Panc1 (cell line): ENCODE measurements around the gene KRR1. TPM values are rescaled to one million over a fixed set of nuclear protein-coding genes. Genes with fewer than 3 reads are reported as not detected.
A peak's percentile ranks its signal among the peaks of the same experiment; 100 is the strongest.

Experiments used
- ATAC-seq: fragments of 200-7000 bp; cut with Tn5 transposase; 2 replicates; pipeline ENCODE4 v1.9.1; 2020; ENCODE audit warnings: mild to moderate bottlenecking, moderate library complexity
- BruUV-seq: library from RNA; stranded (reverse); fragments of 400-500 nt; replicated peaks from 2 replicates; lab custom pipeline; 2021; lab: Mats Ljungman, UMichigan
- CTCF ChIA-PET: fragments of 300-600 bp; sonication (Branson Sonifier 250); formaldehyde crosslinking; loops from one replicate; lab custom pipeline; 2022; ENCODE audit warnings: antibody characterized with exemption; lab: Charles Lee
- POLR2A ChIA-PET: fragments of 300-600 bp; sonication (Branson Sonifier 250); formaldehyde crosslinking; loops from one replicate; lab custom pipeline; 2022; ENCODE audit warnings: antibody characterized with exemption; lab: Charles Lee
- DNase-seq: peaks from one replicate; pipeline ENCODE4 v3.0.0-alpha.2; 2010; ENCODE audit warnings: low read depth, low spot score
- H3K27ac ChIP-seq: 2 replicates; pipeline ENCODE4 v1.5.1; 2011; ENCODE audit warnings: mild to moderate bottlenecking, low read length, inconsistent platforms
- H3K27me3 ChIP-seq: fragments of 200-500 bp; sonication (Bioruptor generic); 2 replicates; pipeline ENCODE4 v1.6.0; 2014; ENCODE audit warnings: low read length, inconsistent platforms; ENCODE audit not compliant: control insufficient read depth, insufficient read depth
- H3K36me3 ChIP-seq: fragments of 200-500 bp; sonication (Bioruptor generic); 2 replicates; pipeline ENCODE4 v1.5.1; 2014; ENCODE audit warnings: inconsistent platforms, mild to moderate bottlenecking, low read length, moderate library complexity; ENCODE audit not compliant: control insufficient read depth, insufficient read depth
- H3K4me1 ChIP-seq: 2 replicates; pipeline ENCODE4 v1.5.1; 2011; ENCODE audit warnings: inconsistent platforms, mild to moderate bottlenecking, low read length, moderate library complexity; ENCODE audit not compliant: control insufficient read depth, insufficient read depth
- H3K4me3 ChIP-seq, 2 experiments: 2 replicates each; pipeline ENCODE4 v1.5.1; 2011 to 2012; ENCODE audit warnings: low read depth in 2 of 2, low read length in 2 of 2, mild to moderate bottlenecking in 2 of 2, inconsistent platforms in 1 of 2, moderate library complexity in 1 of 2
- H3K9me3 ChIP-seq: fragments of 200-500 bp; sonication (Bioruptor generic); 2 replicates; pipeline ENCODE4 v1.5.1; 2014; ENCODE audit warnings: low read depth, mild to moderate bottlenecking, inconsistent platforms, low read length, moderate library complexity; ENCODE audit not compliant: control insufficient read depth, insufficient read depth
- CTCF ChIP-seq: fragments of 450-650 bp; IDR thresholded peaks from 2 replicates; pipeline ENCODE4 v1.5.1; 2017; ENCODE audit warnings: mild to moderate bottlenecking
- POLR2AphosphoS5 ChIP-seq: IDR thresholded peaks from 2 replicates; pipeline ENCODE4 v1.6.1; 2012; ENCODE audit warnings: mild to moderate bottlenecking, low read depth, low read length, moderate library complexity
- SIN3A ChIP-seq: IDR thresholded peaks from 2 replicates; pipeline ENCODE4 v1.6.1; 2012; ENCODE audit warnings: low read depth, mild to moderate bottlenecking, low read length, moderate library complexity, borderline replicate concordance; ENCODE audit not compliant: insufficient read depth
- TCF7L2 ChIP-seq: IDR thresholded peaks from 2 replicates; pipeline ENCODE4 v1.6.1; 2011; ENCODE audit warnings: mild to moderate bottlenecking, low read depth, low read length, inconsistent platforms
- in situ Hi-C: cut with HindIII; loops from 2 replicates; pipeline ENCODE4 v1.10.0; 2016; ENCODE audit warnings: low sequenced_read_pairs, low pct_unique_long_range_greater_than_20kb
- intact Hi-C: fragments of 100-400 bp; cut with micrococcal nuclease; formaldehyde crosslinking; loops from one replicate; pipeline ENCODE4 v1.10.0; 2022; ENCODE audit not compliant: unreplicated experiment
- total RNA-seq: library from RNA; stranded (reverse); gene quantifications from one replicate; pipeline ENCODE4 v1.2.1, GENCODE V29; 2021; ENCODE audit not compliant: unreplicated experiment
- TF ChIP-seq, protein P1 (sequence below), 2 experiments: IDR thresholded peaks; 2 replicates each; pipeline ENCODE4 v1.6.1; 2011 to 2012; ENCODE audit warnings: low read depth in 2 of 2, control low read depth in 1 of 2, low read length in 1 of 2, mild to moderate bottlenecking in 1 of 2, moderate library complexity in 1 of 2; ENCODE audit not compliant: insufficient read depth in 1 of 2

Gene KRR1
- total RNA-seq, 1 experiment from 2014 or later: 161 TPM

- ATAC-seq: no peak
- TF ChIP-seq, protein P1, sequence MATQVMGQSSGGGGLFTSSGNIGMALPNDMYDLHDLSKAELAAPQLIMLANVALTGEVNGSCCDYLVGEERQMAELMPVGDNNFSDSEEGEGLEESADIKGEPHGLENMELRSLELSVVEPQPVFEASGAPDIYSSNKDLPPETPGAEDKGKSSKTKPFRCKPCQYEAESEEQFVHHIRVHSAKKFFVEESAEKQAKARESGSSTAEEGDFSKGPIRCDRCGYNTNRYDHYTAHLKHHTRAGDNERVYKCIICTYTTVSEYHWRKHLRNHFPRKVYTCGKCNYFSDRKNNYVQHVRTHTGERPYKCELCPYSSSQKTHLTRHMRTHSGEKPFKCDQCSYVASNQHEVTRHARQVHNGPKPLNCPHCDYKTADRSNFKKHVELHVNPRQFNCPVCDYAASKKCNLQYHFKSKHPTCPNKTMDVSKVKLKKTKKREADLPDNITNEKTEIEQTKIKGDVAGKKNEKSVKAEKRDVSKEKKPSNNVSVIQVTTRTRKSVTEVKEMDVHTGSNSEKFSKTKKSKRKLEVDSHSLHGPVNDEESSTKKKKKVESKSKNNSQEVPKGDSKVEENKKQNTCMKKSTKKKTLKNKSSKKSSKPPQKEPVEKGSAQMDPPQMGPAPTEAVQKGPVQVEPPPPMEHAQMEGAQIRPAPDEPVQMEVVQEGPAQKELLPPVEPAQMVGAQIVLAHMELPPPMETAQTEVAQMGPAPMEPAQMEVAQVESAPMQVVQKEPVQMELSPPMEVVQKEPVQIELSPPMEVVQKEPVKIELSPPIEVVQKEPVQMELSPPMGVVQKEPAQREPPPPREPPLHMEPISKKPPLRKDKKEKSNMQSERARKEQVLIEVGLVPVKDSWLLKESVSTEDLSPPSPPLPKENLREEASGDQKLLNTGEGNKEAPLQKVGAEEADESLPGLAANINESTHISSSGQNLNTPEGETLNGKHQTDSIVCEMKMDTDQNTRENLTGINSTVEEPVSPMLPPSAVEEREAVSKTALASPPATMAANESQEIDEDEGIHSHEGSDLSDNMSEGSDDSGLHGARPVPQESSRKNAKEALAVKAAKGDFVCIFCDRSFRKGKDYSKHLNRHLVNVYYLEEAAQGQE (IDR thresholded peaks at IDR 0.05; ENCODE audit: insufficient read depth in 1 of 2, low read depth in 2 of 2, low read length in 1 of 2): no peak
- no peak for TF ChIP-seq SIN3A
- no peak for TF ChIP-seq TCF7L2
- TF ChIP-seq CTCF: no peak
- no peak for TF ChIP-seq POLR2AphosphoS5
- Histone ChIP-seq H3K36me3 (peaks cover 23% of the 10 kb centered on the region), H3K9me3 (no peaks in the 10 kb centered on the region), H3K4me3 (peak overlapping the region; percentile 84 to 99), H3K27me3 (no peaks in the 10 kb centered on the region), H3K4me1 (peaks cover 41% of the 10 kb centered on the region), H3K27ac (peak overlapping the region; percentile 100)
- DNase-seq: no peak
- no TSS peak for BruUV-seq
- in situ Hi-C loops (no loop called here), intact Hi-C loops (loop anchor here (5.0 kb wide), 2 partner anchors 213 to 518 kb away; no protein-coding TSS in a partner anchor)
- CTCF ChIA-PET: interaction anchor here (0.6 kb wide), 2 partner anchors 230 to 515 kb away, joined by 3 to 5 read pairs; no protein-coding TSS in a partner anchor
- POLR2A ChIA-PET: interaction anchor here (0.7 to 0.9 kb wide), 2 partner anchors 518 to 522 kb away, joined by 3 to 7 read pairs; partner anchors contain the start of gene PHLDA1
These were observed 1.8 kb downstream of the KRR1 start for GRCh38 chr12:75509621-75510020.

GRCh38 chr12:75508159-75508558 is 3.2 kb downstream of the KRR1 start:
- no peaks in the 10 kb centered on the region for H3K9me3 ChIP-seq
- POLR2A ChIA-PET: interaction anchor here (0.6 kb wide), 4 partner anchors 91 to 523 kb away, joined by 3 to 7 read pairs (median 5); no protein-coding TSS in a partner anchor
- no peaks in the 10 kb centered on the region for H3K27me3 ChIP-seq
- peak overlapping the region; percentile 100 for H3K27ac ChIP-seq
- TF ChIP-seq POLR2AphosphoS5 (no peak), CTCF (no peak), SIN3A (no peak), TCF7L2 (no peak)
- TF ChIP-seq, protein P1 (IDR thresholded peaks at IDR 0.05; ENCODE audit: insufficient read depth in 1 of 2, low read depth in 2 of 2, low read length in 1 of 2): no peak
- peaks cover 35% of the 10 kb centered on the region for H3K36me3 ChIP-seq
- in situ Hi-C loops (no loop called here), intact Hi-C loops (no loop called here)
- BruUV-seq: no TSS peak
- CTCF ChIA-PET: interaction anchor here (0.7 kb wide), 1 partner anchor 405 kb away, joined by 4 read pairs; no protein-coding TSS in a partner anchor
- H3K4me1 ChIP-seq: peaks cover 41% of the 10 kb centered on the region
- H3K4me3 ChIP-seq: peak overlapping the region; percentile 84 to 99; a peak in 3 of 4 replicates
- ATAC-seq (no peak), DNase-seq (no peak)
